MCF 10A (cell line): ENCODE measurements around the gene GNG11. TPM values are rescaled to one million over a fixed set of nuclear protein-coding genes. Genes with fewer than 3 reads are reported as not detected.

Experiments
- BruUV-seq: library from RNA; stranded (reverse); fragments of 400-500 nt; replicated peaks from 2 replicates; lab custom pipeline; 2021; lab: Mats Ljungman, UMichigan
- CTCF ChIA-PET: fragments of 300-600 bp; sonication (Branson Sonifier 250); formaldehyde crosslinking; extraction: SDS; loops from one replicate; lab custom pipeline; 2021; ENCODE audit warnings: antibody characterized with exemption, inconsistent platforms; lab: Yijun Ruan, JAX
- POLR2A ChIA-PET: fragments of 300-600, 350-650 bp; sonication (Branson Sonifier 250); formaldehyde crosslinking; extraction: SDS; loops from one replicate; lab custom pipeline; 2020; ENCODE audit warnings: antibody characterized with exemption, inconsistent platforms; lab: Yijun Ruan, JAX
- DNase-seq: peaks from one replicate; pipeline ENCODE4 v3.0.0-alpha.2; 2018; ENCODE audit not compliant: unreplicated experiment
- H3K27ac Mint-ChIP-seq: one replicate; pipeline ENCODE4 v1.8.0; 2022; ENCODE audit warnings: mild to moderate bottlenecking, low read depth, mixed read lengths; ENCODE audit not compliant: unreplicated experiment
- H3K27me3 Mint-ChIP-seq: one replicate; pipeline ENCODE4 v1.8.0; 2022; ENCODE audit warnings: mixed read lengths; ENCODE audit not compliant: insufficient read depth, unreplicated experiment
- H3K36me3 Mint-ChIP-seq: one replicate; pipeline ENCODE4 v1.8.0; 2022; ENCODE audit warnings: mild to moderate bottlenecking, moderate library complexity, mixed read lengths; ENCODE audit not compliant: insufficient read depth, unreplicated experiment
- H3K4me1 Mint-ChIP-seq: one replicate; pipeline ENCODE4 v1.8.0; 2022; ENCODE audit warnings: mixed read lengths; ENCODE audit not compliant: insufficient read depth, unreplicated experiment
- H3K4me3 Mint-ChIP-seq: one replicate; pipeline ENCODE4 v1.8.0; 2022; ENCODE audit warnings: mild to moderate bottlenecking, moderate library complexity, mixed read lengths; ENCODE audit not compliant: unreplicated experiment
- H3K9me3 Mint-ChIP-seq: one replicate; pipeline ENCODE4 v1.8.0; 2022; ENCODE audit warnings: mixed read lengths; ENCODE audit not compliant: unreplicated experiment
- intact Hi-C: fragments of 100-400 bp; cut with micrococcal nuclease; formaldehyde crosslinking; loops from 2 replicates; pipeline ENCODE4 v1.14.1; 2022
- total RNA-seq: library from RNA; stranded (reverse); gene quantifications from 2 replicates; pipeline ENCODE4 v1.2.3, GENCODE V29; 2022
- TF ChIP-seq, protein P1 (sequence below): fragments of 200-600 bp; IDR thresholded peaks from one replicate; pipeline ENCODE4 v1.8.0; 2022; ENCODE audit warnings: antibody characterized with exemption, mild to moderate bottlenecking; ENCODE audit not compliant: unreplicated experiment

GNG11 gene
- total RNA-seq, 1 experiment from 2014 or later, result 3.9 TPM

DNA sequence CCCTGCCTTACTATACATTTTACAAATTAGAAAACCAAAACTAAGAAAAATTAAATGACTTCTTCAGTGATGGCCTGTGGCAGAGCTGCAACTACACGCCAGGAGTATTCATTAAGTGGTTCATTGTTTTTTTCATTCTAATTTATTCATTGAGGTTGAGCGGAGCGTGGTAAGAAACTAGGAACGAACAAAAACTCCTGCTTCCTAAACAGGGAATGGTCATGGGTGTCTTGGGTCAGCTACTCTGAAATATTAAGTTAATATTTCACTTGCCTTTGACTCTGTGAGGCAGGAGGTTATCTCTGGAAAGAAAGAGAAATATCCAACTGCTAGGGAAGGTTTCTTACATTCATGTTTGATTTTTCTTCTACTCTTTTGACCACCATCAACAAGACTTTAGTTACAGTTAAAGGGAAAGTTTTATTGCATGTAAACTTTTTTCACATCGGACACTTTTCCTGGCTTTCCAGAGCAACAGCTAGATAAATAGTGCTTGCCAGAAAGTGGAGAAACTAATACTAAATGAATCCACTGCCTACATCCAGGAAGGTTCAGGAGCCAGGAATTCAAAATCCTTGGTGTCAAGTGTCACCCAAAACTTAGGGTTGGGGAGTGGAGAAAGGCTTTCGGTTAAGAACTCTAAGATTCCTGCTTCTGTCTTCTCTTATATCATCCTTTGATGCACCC, 896 bp upstream of the GNG11 start:
- TF ChIP-seq, protein P1, sequence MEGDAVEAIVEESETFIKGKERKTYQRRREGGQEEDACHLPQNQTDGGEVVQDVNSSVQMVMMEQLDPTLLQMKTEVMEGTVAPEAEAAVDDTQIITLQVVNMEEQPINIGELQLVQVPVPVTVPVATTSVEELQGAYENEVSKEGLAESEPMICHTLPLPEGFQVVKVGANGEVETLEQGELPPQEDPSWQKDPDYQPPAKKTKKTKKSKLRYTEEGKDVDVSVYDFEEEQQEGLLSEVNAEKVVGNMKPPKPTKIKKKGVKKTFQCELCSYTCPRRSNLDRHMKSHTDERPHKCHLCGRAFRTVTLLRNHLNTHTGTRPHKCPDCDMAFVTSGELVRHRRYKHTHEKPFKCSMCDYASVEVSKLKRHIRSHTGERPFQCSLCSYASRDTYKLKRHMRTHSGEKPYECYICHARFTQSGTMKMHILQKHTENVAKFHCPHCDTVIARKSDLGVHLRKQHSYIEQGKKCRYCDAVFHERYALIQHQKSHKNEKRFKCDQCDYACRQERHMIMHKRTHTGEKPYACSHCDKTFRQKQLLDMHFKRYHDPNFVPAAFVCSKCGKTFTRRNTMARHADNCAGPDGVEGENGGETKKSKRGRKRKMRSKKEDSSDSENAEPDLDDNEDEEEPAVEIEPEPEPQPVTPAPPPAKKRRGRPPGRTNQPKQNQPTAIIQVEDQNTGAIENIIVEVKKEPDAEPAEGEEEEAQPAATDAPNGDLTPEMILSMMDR, result no peak
- no TSS peak for BruUV-seq
- no peak overlapping the region for H3K4me3 Mint-ChIP-seq
- intact Hi-C loops, result loop anchor here (5.0 to 10.0 kb wide), 2 partner anchors 82 to 206 kb away; partner anchors contain the start of gene BET1
- no peaks in the 10 kb centered on the region for H3K9me3 Mint-ChIP-seq
- H3K36me3 Mint-ChIP-seq, result no peaks in the 10 kb centered on the region
- DNase-seq, result no peak
- no peak overlapping the region for H3K27ac Mint-ChIP-seq
- ChIA-PET CTCF (interaction anchor here (0.7 to 1.5 kb wide), 2 partner anchors 14 to 383 kb away, joined by 3 to 5 read pairs; partner anchors contain the start of gene GNGT1), POLR2A (interaction anchor here (0.7 kb wide), 1 partner anchor 200 kb away, joined by 3 read pairs; no protein-coding TSS in a partner anchor)
- no peaks in the 10 kb centered on the region for H3K27me3 Mint-ChIP-seq
- H3K4me1 Mint-ChIP-seq, result peaks cover 14% of the 10 kb centered on the region

DNA sequence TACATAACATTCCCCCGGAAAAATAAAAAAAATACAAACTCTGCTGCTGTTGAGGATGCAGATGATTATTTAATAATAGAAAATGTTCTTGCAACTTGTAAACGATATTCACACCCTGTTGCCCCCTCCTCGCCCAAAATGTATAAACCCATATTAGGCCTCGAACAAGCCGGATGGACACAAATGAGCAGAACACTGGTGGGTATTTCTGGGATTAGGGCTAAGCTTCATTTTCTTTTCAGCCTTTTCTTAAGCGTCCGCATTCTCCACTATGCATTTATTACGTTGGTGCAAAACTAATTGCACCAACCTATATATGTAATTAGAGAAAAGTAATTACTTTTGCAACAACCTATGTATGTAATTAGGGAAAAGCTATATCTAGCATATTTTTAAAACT, 349 bp upstream of the GNG11 start:
- intact Hi-C loops, result loop anchor here (5.0 to 10.0 kb wide), 2 partner anchors 81 to 206 kb away; partner anchors contain the start of gene BET1
- Mint-ChIP-seq H3K4me3 (peak overlapping the region; percentile 76), H3K4me1 (peaks cover 14% of the 10 kb centered on the region), H3K27me3 (no peaks in the 10 kb centered on the region), H3K9me3 (no peaks in the 10 kb centered on the region), H3K27ac (no peak overlapping the region), H3K36me3 (peaks cover 1% of the 10 kb centered on the region)
- DNase-seq, result no peak
- no TSS peak for BruUV-seq
- TF ChIP-seq, protein P1, result no peak
- POLR2A ChIA-PET, result interaction anchor here (1.4 kb wide), 2 partner anchors 11 kb away, joined by 5 to 7 read pairs; no protein-coding TSS in a partner anchor
- CTCF ChIA-PET, result interaction anchor here (0.6 to 1.5 kb wide), 6 partner anchors 15 to 383 kb away, joined by 3 to 7 read pairs (median 4); partner anchors contain the start of gene GNGT1

DNA sequence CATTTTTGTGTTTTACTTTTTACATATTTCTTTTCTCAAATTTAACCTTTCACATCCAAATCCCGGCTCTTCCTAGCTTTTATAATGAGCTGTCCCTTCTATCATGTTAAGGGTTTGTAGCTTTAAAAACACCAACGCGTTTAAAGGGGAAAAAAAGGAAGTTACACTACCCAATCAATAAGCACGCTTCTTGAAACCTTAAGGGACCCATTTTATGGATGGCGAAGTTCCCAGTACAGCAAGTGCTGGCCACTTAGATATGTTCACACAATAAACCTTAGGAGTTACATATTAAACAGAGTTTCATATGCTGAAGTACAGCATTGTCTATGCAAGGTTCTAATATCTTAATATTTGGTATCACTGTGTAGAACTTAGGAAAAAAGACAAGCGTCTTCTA, 1.8 kb downstream of the GNG11 start:
- H3K9me3 Mint-ChIP-seq, result no peaks in the 10 kb centered on the region
- H3K36me3 Mint-ChIP-seq, result peaks cover 4% of the 10 kb centered on the region
- TF ChIP-seq, protein P1, result no peak
- H3K4me3 Mint-ChIP-seq, result peak overlapping the region; percentile 76
- H3K4me1 Mint-ChIP-seq, result peaks cover 8% of the 10 kb centered on the region
- BruUV-seq, result no TSS peak
- intact Hi-C loops, result loop anchor here (5.0 to 10.0 kb wide), 2 partner anchors 79 to 208 kb away; partner anchors contain the start of gene BET1
- H3K27me3 Mint-ChIP-seq, result no peaks in the 10 kb centered on the region
- POLR2A ChIA-PET, result no interaction called here
- CTCF ChIA-PET, result interaction anchor here (0.9 kb wide), 1 partner anchor 17 kb away, joined by 3 read pairs; no protein-coding TSS in a partner anchor
- peak overlapping the region; percentile 75 for H3K27ac Mint-ChIP-seq
- DNase-seq, result peak; percentile 4

DNA sequence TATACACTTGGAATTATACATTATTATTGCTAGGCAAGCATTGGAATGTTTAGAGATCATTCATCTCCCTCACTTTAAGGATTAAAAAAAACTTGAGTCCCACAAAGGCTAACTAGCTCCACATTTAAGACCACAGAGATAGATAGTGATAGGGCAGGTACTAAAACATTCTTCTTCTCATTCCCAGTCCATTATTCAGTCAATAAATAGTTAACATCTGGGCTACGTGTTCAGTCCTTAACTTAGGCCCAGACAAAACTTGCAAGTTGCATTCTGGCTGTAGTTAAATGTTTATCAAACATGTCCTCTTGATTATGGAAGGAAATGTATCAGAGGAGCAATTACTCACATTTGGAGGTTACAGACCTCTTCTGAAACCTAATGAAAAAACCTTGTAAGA, 2.4 kb downstream of the GNG11 start:
- peaks cover 8% of the 10 kb centered on the region for H3K4me1 Mint-ChIP-seq
- H3K27ac Mint-ChIP-seq, result peak overlapping the region; percentile 75
- peaks cover 4% of the 10 kb centered on the region for H3K36me3 Mint-ChIP-seq
- ChIA-PET POLR2A (no interaction called here), CTCF (interaction anchor here (0.9 kb wide), 1 partner anchor 17 kb away, joined by 3 read pairs; no protein-coding TSS in a partner anchor)
- H3K9me3 Mint-ChIP-seq, result no peaks in the 10 kb centered on the region
- H3K27me3 Mint-ChIP-seq, result no peaks in the 10 kb centered on the region
- TF ChIP-seq, protein P1, result no peak
- H3K4me3 Mint-ChIP-seq, result peak overlapping the region; percentile 76
- intact Hi-C loops, result loop anchor here (5.0 to 10.0 kb wide), 2 partner anchors 78 to 209 kb away; partner anchors contain the start of gene BET1
- no peak for DNase-seq
- BruUV-seq, result no TSS peak
